A673 (cell line): ENCODE measurements around the gene TSHZ2.

Experiments used
- CTCF ChIP-seq: fragments of 300-800, 200-600 bp; sonication (generic); conservative IDR thresholded peaks from 2 replicates; pipeline ENCODE4 v1.5.1; 2017; ENCODE audit warnings: low read depth, mild to moderate bottlenecking, antibody characterized with exemption, low read length, moderate library complexity, mixed read lengths
- EZH2 ChIP-seq: fragments of 200-600 bp; sonication (generic); IDR thresholded peaks from 2 replicates; pipeline ENCODE4 v1.6.1; 2017; ENCODE audit warnings: borderline replicate concordance, low read depth, mild to moderate bottlenecking, mixed read lengths, antibody characterized with exemption, low read length; ENCODE audit not compliant: poor library complexity, severe bottlenecking

- no peak for TF ChIP-seq EZH2
- no peak for TF ChIP-seq CTCF
Observed at GRCh38 chr20:53413186-53413631, 441.1 kb downstream of the TSHZ2 start.
